A549 treated with Hydrocortisone at 1 μM for 4 hours (cell line): Measurements from ENCODE around the gene GLYR1. TPM values are rescaled to one million over a fixed set of nuclear protein-coding genes. Genes with fewer than 3 reads are reported as not detected.

Experiments
- total RNA-seq: library from RNA; stranded (reverse); fragments of 200-300 nt; extraction: Qiagen RNA extraction; gene quantifications from 5 replicates; pipeline ENCODE4 v1.2.3, GENCODE V29; 2022

The GLYR1 gene
- 36.2 to 54.2 TPM (median 39.0 TPM) in 5 replicates for total RNA-seq

GRCh38 chr16:4846901-4847773, at the start of gene GLYR1, which contains the start of gene UBN1:
TSS of gene GLYR1 (minus strand) at chr16:4847288. CDS start at chr16:4847265, 23 bp downstream.
TSS of gene UBN1 (plus strand) at chr16:4847481. CDS start at chr16:4852918, 5,437 bp downstream.

GRCh38 chr16:4801962-4802658, 45.0 kb downstream of the GLYR1 start, which contains the start of gene ROGDI:
TSS of gene ROGDI (minus strand) at chr16:4802633. CDS start at chr16:4802571, 62 bp downstream.

GRCh38 chr16:4795181-4795827, 51.8 kb downstream of the GLYR1 start, which contains the start of gene SMIM22:
TSS of gene SMIM22 (plus strand) at chr16:4795369. CDS start at chr16:4795735, 366 bp downstream.

GRCh38 chr16:4787627-4788482, 59.2 kb downstream of the GLYR1 start, which contains the start of gene SEPTIN12:
TSS of gene SEPTIN12 (minus strand) at chr16:4788345. CDS start at chr16:4787645, 700 bp downstream.

GRCh38 chr16:4766875-4767628, 80.0 kb downstream of the GLYR1 start, which contains the start of gene ZNF500:
TSS of gene ZNF500 (minus strand) at chr16:4767162. CDS start at chr16:4765978, 1,184 bp downstream.

Other genes starting within 250 kb of the GLYR1 start
- 36.7 to 60.9 TPM (median 55.0 TPM) in 5 replicates for gene UBALD1, start 232.4 kb downstream of the GLYR1 start, total RNA-seq
- 40.2 to 44.2 TPM (median 42.4 TPM) in 5 replicates for gene MGRN1, start 222.5 kb downstream of the GLYR1 start, total RNA-seq
- 16.6 to 27.4 TPM (median 24.5 TPM) in 5 replicates for gene NUDT16L1, start 153.7 kb downstream of the GLYR1 start, total RNA-seq
- 23.9 to 26.1 TPM (median 25.7 TPM) in 5 replicates for gene ANKS3, start 113.0 kb downstream of the GLYR1 start, total RNA-seq
- gene DNAAF8, start 112.8 kb downstream of the GLYR1 start, total RNA-seq: 0.95 to 2.2 TPM (median 1.2 TPM) in 5 replicates
- gene ZNF500, start 80.1 kb downstream of the GLYR1 start, total RNA-seq: 6.8 to 9.2 TPM (median 9.1 TPM) in 5 replicates
- gene SEPTIN12, start 58.9 kb downstream of the GLYR1 start, total RNA-seq: not detected in 5 replicates
- gene SMIM22, start 51.9 kb downstream of the GLYR1 start, total RNA-seq: not detected in 5 replicates
- gene ROGDI, start 44.7 kb downstream of the GLYR1 start, total RNA-seq: 11.2 to 14.4 TPM (median 13.6 TPM) in 5 replicates
- gene UBN1, start 193 bp upstream of the GLYR1 start, total RNA-seq: 24.8 to 29.0 TPM (median 26.5 TPM) in 5 replicates
- gene PPL, start 89.9 kb upstream of the GLYR1 start, total RNA-seq: 4.0 to 5.6 TPM (median 4.9 TPM) in 5 replicates
- 0.01 to 0.03 TPM (median 0.02 TPM) in 4 of 5 replicates, not detected in the other for gene SEC14L5, start 111.0 kb upstream of the GLYR1 start, total RNA-seq
- 13.4 to 18.1 TPM (median 17.5 TPM) in 5 replicates for gene NAGPA, start 186.6 kb upstream of the GLYR1 start, total RNA-seq
- not detected in 5 replicates for gene C16orf89, start 218.7 kb upstream of the GLYR1 start, total RNA-seq
- gene ALG1, start 224.6 kb upstream of the GLYR1 start, total RNA-seq: 34.5 to 39.7 TPM (median 36.0 TPM) in 5 replicates